Measurements from ENCODE around the gene ATF2. TPM values are rescaled to one million over a fixed set of nuclear protein-coding genes. Genes with fewer than 3 reads are reported as not detected.

The ATF2 gene
- total and polyA plus RNA-seq, 9 of the 15 experiments (the other 6 are each of a cell fraction or from before 2014, with no cell fraction given) = 24.2 to 111 (median 45.9) TPM

GRCh38 chr2:175131252-175131651 lies 36.8 kb downstream of the ATF2 start:
- Histone ChIP-seq H3K9ac (ENCODE audit: insufficient read depth in 1 of 2, low read depth in 2 of 2, low read length in 2 of 2) (no peak overlapping the region), H3K4me2 (ENCODE audit: insufficient read depth, low read length) (no peak overlapping the region), H3K79me2 (ENCODE audit: control insufficient read depth, insufficient read depth, low read length) (peaks cover 46% of the 10 kb centered on the region), H3K36me3 (ENCODE audit: control insufficient read depth, insufficient read depth, low read length) (peaks cover 82% of the 10 kb centered on the region), H2AFZ (ENCODE audit: low read depth, low read length) (no peak overlapping the region), H3K9me3 (replicated peaks; ENCODE audit: control insufficient read depth, insufficient read depth, low read depth, low read length) (no peaks in the 10 kb centered on the region; the same call in 1 of the 2 replicates), H3K9me1 (ENCODE audit: control insufficient read depth, insufficient read depth, low read length) (no peaks in the 10 kb centered on the region), H4K20me1 (replicated peaks; ENCODE audit: control insufficient read depth, insufficient read depth, low read length) (no peaks in the 10 kb centered on the region), H3K4me3 (no peak overlapping the region), H3K27ac (ENCODE audit: extremely low read depth, low read depth, low read length) (no peak overlapping the region), H3K4me1 (replicated peaks in 1 of 2; ENCODE audit: control insufficient read depth in 2 of 2, insufficient read depth in 2 of 2, low read length in 2 of 2) (no peaks in the 10 kb centered on the region), H3K27me3 (ENCODE audit: control insufficient read depth in 2 of 2, insufficient read depth in 2 of 2, low read length in 2 of 2) (no peaks in the 10 kb centered on the region)
- intact Hi-C loops (cut with micrococcal nuclease) = no loop called here
- FAIRE-seq (no peak), DNase-seq (ENCODE audit: extremely low read depth in 1 of 4, low spot score in 3 of 4) (no peak), ATAC-seq (no peak)
- WGBS (ENCODE audit: insufficient coverage, low coverage, missing lambda C conversion rate) = 67% methylated on average over 2 of the region's 2 CpGs
- ChIA-PET POLR2A (interaction anchor here (0.8 kb wide), 1 partner anchor 12 kb away, joined by 3 read pairs; no protein-coding TSS in a partner anchor), CTCF (ENCODE audit: low intra/inter-chr PET ratio) (no interaction called here)
- in situ Hi-C loops (cut with MboI) = no loop called here
- BruUV-seq (replicated peaks) = no TSS peak
- TF ChIP-seq ZBED1 (IDR thresholded peaks at IDR 0.05) (no peak), MLX (CRISPR knock-in tag; conservative IDR thresholded peaks at IDR 0.05) (no peak), TCF15 (CRISPR knock-in tag; IDR thresholded peaks at IDR 0.05) (no peak), ARID4B (CRISPR knock-in tag; IDR thresholded peaks at IDR 0.05) (no peak), THRB (CRISPR knock-in tag; conservative IDR thresholded peaks at IDR 0.05) (no peak), SMARCA4 (IDR thresholded peaks at IDR 0.05) (no peak), ZNF79 (CRISPR knock-in tag; IDR thresholded peaks at IDR 0.05; ENCODE audit: low read depth) (no peak), ZNF639 (CRISPR knock-in tag; conservative IDR thresholded peaks at IDR 0.05 in 1 of 2, IDR thresholded peaks at IDR 0.05 in 1 of 2) (no peak), ZBTB34 (CRISPR knock-in tag; IDR thresholded peaks at IDR 0.05) (no peak), MTA2 (IDR thresholded peaks at IDR 0.05; ENCODE audit: low read depth) (no peak), ELF1 (tag; IDR thresholded peaks at IDR 0.05) (no peak), SPI1 (IDR thresholded peaks at IDR 0.05; ENCODE audit: borderline replicate concordance, low read depth, low read length) (no peak), POLR2G (IDR thresholded peaks at IDR 0.05; ENCODE audit: low read depth, low read length) (no peak)
